SKM-1 treated with dmso at 0.1 percent for 144 hours (cell line): ENCODE measurements around the gene TMEM259.
"Not testable (repeated sequence)": the region's sequence is repeated elsewhere in the genome, so short reads cannot be mapped to it uniquely, and the experiment has no call there.

Source experiments
- DNase-seq: peaks from one replicate; lab custom pipeline; 2025; ENCODE audit not compliant: unreplicated experiment; lab: John Stamatoyannopoulos, UW

The TMEM259 gene

GRCh38 chr19:1040476-1041271, 19.8 kb upstream of the TMEM259 start:
- peak; percentile 60 for DNase-seq

DNA sequence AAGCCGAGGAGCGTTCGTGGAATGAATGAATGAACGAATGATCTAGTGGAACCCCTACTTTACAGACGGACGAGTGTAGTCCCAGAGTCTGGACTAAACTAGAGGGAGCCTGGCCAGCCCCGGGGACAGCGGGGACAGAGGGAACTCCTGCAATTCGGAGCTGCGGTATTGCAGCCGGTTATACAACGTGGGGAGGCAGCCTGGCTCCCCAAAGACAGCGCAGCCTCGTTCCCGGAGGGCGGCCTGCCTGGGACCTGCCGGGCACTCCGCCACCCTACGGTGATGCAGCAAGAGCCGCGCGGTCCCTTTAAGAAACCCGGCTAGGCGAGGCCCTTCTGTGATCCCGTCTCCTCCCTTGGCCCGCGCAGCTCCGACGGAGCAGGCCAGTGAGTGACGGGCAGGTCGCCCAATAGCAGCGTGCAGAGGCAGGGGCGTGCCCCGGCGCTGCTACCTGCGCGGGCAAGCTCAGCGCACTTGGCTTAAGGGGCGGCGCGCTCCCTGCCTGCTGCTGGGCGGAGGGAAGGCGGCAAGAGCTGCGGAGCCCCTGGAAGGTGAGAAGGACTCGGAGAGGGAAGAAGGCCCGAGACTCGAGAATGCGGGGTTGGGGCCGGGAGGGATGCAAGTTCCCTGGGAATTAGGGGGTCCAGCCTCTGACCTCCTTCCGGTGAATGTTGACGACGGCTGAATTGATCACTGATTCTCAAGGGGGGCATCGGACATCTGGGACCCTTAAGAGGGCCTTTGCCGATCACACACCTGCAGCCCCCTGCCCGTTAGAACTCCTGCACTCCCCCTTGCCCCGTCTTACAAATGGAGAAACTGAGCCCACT, 18.9 kb upstream of the TMEM259 start, which contains the start of gene ABCA7:
ABCA7 (plus strand) TSS at position 462 of the 830 bp plus-strand sequence. CDS start 1,255 bp downstream, outside the sequence.
- peak; percentile 93 for DNase-seq

DNA sequence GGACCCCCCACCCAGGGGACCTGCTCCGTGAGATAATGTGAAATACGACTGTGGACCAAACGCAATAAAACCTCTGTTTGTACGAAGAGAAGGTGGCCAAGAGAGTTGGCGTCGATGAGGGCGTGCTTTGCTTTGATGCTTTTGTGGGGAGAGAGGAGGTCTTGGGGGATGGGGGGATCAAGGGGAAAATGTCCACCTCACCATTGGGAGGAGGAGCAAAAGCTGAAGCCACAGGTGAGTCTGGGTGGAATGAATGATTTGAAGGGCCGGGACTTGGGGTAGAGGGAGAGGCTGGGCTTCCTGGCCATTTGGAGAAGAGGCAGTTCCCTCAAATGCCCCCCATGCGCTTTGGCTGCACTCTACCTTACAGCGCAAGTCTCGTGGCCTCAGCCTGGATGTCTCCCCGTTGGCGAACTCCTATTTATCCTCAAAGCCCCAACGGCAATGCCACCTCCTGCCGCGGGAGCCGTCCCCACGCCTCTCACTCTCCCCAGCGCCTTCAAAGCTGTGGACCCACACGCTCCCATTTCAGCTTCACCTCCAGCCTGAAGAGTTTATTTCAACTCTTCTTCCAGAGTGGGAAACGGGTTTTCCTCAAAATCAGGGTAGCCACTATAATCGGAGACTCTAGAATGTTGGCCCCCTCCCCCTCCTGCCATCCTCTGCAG, 18.2 kb upstream of the TMEM259 start:
- no peak for DNase-seq

DNA sequence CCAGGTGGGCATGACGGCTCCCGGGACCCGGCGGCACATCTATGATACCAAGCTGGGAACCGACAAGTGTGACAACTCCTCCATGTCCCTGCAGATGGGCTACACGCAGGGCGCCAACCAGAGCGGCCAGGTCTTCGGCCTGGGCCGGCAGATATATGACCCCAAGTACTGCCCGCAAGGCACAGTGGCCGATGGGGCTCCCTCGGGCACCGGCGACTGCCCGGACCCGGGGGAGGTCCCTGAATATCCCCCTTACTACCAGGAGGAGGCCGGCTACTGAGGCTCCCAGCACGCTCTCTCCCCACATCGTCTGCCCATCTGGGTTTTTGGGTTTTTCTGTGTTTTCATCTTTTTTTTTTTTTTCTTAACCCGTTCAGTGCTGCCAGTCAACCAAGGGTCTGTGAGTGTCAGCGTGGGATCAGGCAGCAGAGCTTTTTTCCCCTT, 16.7 kb upstream of the TMEM259 start:
- DNase-seq, result no peak

- no peak for DNase-seq
These were observed 15.2 kb upstream of the TMEM259 start for GRCh38 chr19:1035998-1036621.

- DNase-seq, result no peak
These were observed 11.4 kb upstream of the TMEM259 start for GRCh38 chr19:1032264-1032867.

GRCh38 chr19:1028062-1028926, 7.4 kb upstream of the TMEM259 start:
- DNase-seq, result peak; percentile 79

GRCh38 chr19:1027650-1028061, 6.7 kb upstream of the TMEM259 start:
- DNase-seq, result no peak

- DNase-seq, result peak; percentile 32
These were observed 6.1 kb upstream of the TMEM259 start for GRCh38 chr19:1026783-1027649.

- peak; percentile 61 for DNase-seq
These were observed 5.2 kb upstream of the TMEM259 start, which contains the start of gene CNN2 for GRCh38 chr19:1025960-1026782. Gene CNN2, plus strand, starts transcription at chr19:1026608. Its CDS starts 54 bp downstream, at chr19:1026662.

DNA sequence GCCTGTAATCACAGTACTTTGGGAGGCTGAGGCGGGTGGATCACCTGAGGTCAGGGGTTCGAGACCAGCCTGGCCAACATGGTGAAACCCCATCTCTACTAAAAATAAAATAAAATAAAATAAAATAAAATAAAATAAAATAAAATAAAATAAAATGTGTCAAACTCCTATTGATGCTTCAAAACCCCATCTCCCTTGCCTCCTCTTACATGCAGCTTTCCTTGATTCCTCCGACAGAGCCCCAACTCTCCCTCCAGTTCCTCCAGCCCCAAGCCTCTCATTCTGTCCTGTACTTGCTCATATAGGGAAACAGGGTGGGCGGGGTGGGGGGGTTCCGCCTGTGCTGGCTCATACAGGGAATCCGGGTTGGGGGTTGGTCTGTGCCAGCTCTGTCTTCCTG, 4.2 kb upstream of the TMEM259 start:
- DNase-seq, result not testable (repeated sequence)

GRCh38 chr19:1023883-1024188, 2.9 kb upstream of the TMEM259 start:
- not testable (repeated sequence) for DNase-seq

- no peak for DNase-seq
These were observed 699 bp downstream of the TMEM259 start for GRCh38 chr19:1019980-1020867.

DNA sequence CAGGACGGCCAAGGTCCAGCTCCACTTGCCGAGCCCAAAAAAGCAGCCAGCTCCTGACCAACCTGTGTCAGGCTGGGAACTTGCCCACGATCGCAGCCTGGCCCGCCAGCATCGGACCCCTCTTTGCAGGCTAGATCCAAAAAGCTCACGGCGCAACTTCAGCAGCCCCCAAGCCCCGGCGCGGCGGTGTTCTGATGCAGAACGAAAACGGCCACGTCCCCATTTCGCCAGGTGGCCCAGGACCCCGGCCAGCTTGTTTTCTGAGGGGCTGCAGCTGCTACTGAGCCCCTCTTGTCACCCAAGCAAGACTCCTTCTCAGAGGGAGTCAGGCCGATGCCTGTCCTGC, 1.3 kb downstream of the TMEM259 start:
- DNase-seq, result no peak

- no peak for DNase-seq
These were observed 1.8 kb downstream of the TMEM259 start for GRCh38 chr19:1018932-1019615.

DNA sequence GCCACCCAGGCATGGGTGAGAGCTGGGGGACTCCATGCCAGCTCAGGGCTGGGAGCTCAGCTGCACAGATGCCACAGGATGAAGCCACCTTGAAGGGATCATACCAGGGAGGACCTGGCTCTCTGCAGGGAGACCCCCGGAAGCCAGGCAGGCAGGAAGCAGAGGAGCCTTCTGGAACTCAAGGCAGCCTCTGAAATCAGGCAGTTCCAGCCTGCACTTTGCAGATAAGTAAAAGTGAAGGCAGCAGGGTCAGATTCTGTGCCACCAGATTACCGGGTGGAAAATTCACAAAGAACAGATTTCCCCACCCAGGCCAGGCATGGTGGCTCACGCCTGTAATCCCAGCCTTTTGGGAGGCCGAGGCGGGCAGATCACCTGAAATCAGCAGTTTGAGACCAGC, 2.5 kb downstream of the TMEM259 start:
- no peak for DNase-seq
